ENCODE data around the gene THRA. TPM values are rescaled to one million over a fixed set of nuclear protein-coding genes. Genes with fewer than 3 reads are reported as not detected.

THRA gene
- total and polyA plus RNA-seq, 2 donors from 2014 or later = 40.8 to 63.9 TPM

DNA sequence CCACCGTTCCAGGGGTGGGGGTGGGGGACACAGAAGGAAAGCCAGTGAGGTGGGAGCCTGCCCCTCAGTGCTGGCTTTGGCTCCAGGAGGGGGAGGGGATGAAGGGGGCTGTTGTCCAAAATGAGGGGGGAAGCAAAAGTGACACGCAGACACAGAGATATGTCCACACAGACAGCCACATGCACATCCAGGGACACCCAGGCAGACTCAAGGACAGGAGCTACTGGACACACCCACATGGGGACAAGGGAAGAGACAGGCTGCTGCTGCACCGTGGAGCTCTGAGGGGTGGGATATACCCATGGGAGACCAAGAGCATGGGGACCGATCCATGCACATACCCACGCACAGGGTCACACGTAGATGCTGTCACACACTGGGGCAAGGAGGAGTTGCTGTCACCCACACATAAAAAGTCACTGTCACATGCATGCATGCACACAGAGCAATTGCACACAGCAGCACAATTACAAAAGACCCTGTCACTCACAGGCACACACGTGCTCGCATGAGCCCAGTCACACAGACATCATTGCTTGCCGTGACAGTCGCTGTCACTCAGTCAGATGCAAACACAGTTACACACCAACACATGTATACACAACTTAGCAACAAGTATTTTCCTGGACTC, 1.3 kb downstream of the THRA start:
- Histone ChIP-seq H3K9me3 (ENCODE audit: control insufficient read depth in 2 of 3, insufficient read depth in 1 of 3, low read length in 3 of 3) (no peaks in the 10 kb centered on the region), H3K4me3 (ENCODE audit: low read length in 3 of 3) (peak overlapping the region; percentile 79 to 90 (median 88)), H3K36me3 (ENCODE audit: control insufficient read depth in 2 of 3, insufficient read depth in 3 of 3, low read length in 3 of 3) (no peaks in the 10 kb centered on the region), H3K27me3 (ENCODE audit: control insufficient read depth, insufficient read depth, low read length) (no peaks in the 10 kb centered on the region), H3K27ac (ENCODE audit: low read depth in 2 of 2, low read length in 2 of 2) (peak overlapping the region; percentile 88 to 92), H3K4me1 (ENCODE audit: control insufficient read depth in 2 of 3, insufficient read depth in 2 of 3, low read depth in 1 of 3, low read length in 3 of 3) (peaks cover 9 to 37% (median 37%) of the 10 kb centered on the region in 3 donors), H3K9ac (ENCODE audit: low read length in 3 of 3) (peak overlapping the region; percentile 63 to 82 (median 74))
- FAIRE-seq (no peak), DNase-seq (peak in 1 of 5 donors; percentile 67)
- intact Hi-C loops (cut with DNase I) = no loop called here
- TF ChIP-seq, protein P1, sequence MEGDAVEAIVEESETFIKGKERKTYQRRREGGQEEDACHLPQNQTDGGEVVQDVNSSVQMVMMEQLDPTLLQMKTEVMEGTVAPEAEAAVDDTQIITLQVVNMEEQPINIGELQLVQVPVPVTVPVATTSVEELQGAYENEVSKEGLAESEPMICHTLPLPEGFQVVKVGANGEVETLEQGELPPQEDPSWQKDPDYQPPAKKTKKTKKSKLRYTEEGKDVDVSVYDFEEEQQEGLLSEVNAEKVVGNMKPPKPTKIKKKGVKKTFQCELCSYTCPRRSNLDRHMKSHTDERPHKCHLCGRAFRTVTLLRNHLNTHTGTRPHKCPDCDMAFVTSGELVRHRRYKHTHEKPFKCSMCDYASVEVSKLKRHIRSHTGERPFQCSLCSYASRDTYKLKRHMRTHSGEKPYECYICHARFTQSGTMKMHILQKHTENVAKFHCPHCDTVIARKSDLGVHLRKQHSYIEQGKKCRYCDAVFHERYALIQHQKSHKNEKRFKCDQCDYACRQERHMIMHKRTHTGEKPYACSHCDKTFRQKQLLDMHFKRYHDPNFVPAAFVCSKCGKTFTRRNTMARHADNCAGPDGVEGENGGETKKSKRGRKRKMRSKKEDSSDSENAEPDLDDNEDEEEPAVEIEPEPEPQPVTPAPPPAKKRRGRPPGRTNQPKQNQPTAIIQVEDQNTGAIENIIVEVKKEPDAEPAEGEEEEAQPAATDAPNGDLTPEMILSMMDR (IDR thresholded peaks at IDR 0.05; ENCODE audit: borderline replicate concordance, extremely low read depth, insufficient read depth) = no peak

DNA sequence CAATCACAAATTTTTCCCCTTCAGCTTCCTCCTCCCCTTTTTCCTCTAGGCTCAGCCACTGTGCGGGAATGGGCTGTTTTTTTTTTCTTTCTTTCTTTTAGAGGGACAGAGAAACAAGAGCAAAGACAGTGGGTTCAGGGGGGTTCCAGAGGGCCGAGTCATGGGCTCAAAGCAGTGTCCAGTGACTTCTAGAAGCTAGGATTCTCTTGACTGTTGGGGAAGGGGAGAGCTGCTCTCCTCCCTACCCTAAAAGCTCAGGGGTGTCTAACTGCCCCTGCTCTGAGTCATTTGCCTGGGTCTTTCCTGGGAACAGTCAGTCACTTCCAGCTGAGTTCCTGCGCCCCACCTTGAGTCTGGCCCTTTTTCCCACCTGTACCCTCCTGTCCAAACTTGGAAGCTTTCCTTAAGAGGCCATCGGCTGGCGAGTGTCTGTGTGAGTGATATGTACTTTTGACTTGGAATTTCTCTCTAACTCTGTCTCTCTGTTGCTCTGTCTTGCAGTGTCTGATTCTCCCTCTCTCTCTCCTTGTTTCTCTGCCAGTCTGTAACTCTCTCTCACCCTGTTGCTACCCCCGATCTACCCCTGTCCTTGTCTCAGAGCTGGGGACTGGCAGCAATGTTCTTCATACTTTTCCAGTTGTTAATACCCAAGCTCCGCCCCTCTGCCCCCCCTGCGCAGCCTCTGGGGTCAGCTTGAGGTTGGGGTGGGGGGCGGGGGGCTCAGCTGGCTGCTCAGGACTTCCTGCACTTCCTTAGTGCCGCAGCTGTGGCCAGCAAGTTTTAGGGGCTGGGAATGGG, 2.4 kb downstream of the THRA start:
- peak overlapping the region; percentile 40 to 90 (median 79) for H3K4me3 ChIP-seq (ENCODE audit: low read length in 3 of 3)
- no peaks in the 10 kb centered on the region for H3K9me3 ChIP-seq (ENCODE audit: control insufficient read depth in 2 of 3, insufficient read depth in 1 of 3, low read length in 3 of 3)
- H3K4me1 ChIP-seq (ENCODE audit: control insufficient read depth in 2 of 3, insufficient read depth in 2 of 3, low read depth in 1 of 3, low read length in 3 of 3) = peaks cover 9 to 49% (median 48%) of the 10 kb centered on the region in 3 donors
- TF ChIP-seq, protein P1 (IDR thresholded peaks at IDR 0.05; ENCODE audit: borderline replicate concordance, extremely low read depth, insufficient read depth) = no peak
- intact Hi-C loops (cut with DNase I) = no loop called here
- peak overlapping the region; percentile 80 to 83 for H3K27ac ChIP-seq (ENCODE audit: low read depth in 2 of 2, low read length in 2 of 2)
- no peaks in the 10 kb centered on the region for H3K36me3 ChIP-seq (ENCODE audit: control insufficient read depth in 2 of 3, insufficient read depth in 3 of 3, low read length in 3 of 3)
- no peaks in the 10 kb centered on the region for H3K27me3 ChIP-seq (ENCODE audit: control insufficient read depth, insufficient read depth, low read length)
- FAIRE-seq (no peak), DNase-seq (peak in 4 of 5 donors; percentile 67 to 88 (median 82))
- H3K9ac ChIP-seq (ENCODE audit: low read length in 3 of 3) = peak overlapping the region; percentile 27 to 74 (median 34)

DNA sequence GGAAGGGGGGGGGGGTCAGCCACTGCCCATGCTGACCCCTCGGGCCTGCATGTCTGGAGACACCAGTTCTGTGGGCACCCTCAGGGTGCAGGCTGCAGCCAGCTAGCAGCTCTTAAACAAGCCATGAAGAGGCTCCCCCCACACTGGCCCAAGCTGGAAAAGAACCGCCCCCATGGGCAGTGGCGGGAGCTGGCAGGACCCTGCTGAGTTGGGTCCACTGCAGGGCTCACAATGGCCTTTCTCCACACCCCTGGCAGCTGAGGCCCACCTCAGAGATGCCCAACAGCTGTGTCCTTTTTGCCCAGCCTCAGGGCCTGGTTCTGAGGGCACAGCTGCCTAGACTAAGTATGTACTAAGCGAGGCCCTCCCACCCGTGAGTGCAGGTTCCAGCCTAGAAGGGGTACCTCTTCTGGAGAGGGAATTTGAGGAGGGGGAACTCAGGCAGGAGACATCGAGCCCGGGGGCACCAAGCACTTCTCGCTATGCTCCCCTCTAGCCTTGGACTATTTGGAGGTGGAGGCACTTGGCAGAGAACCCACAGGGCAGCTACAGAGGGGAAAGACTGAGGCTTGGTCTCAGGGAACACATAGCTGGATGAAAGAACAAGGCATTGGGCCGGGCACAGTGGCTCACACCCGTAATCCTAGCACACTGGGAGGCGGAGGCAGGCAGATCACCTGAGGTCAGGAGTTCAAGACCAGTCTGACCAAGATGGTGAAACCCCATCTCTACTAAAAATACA, 3.2 kb downstream of the THRA start:
- peak overlapping the region; percentile 80 to 83 for H3K27ac ChIP-seq (ENCODE audit: low read depth in 2 of 2, low read length in 2 of 2)
- H3K4me3 ChIP-seq (ENCODE audit: low read length in 3 of 3) = no peak overlapping the region
- no peak for FAIRE-seq
- DNase-seq = no peak
- no peaks in the 10 kb centered on the region for H3K36me3 ChIP-seq (ENCODE audit: control insufficient read depth in 2 of 3, insufficient read depth in 3 of 3, low read length in 3 of 3)
- TF ChIP-seq, protein P1 (IDR thresholded peaks at IDR 0.05; ENCODE audit: borderline replicate concordance, extremely low read depth, insufficient read depth) = no peak
- H3K4me1 ChIP-seq (ENCODE audit: control insufficient read depth in 2 of 3, insufficient read depth in 2 of 3, low read depth in 1 of 3, low read length in 3 of 3) = peaks cover 9 to 56% (median 55%) of the 10 kb centered on the region in 3 donors
- no peak overlapping the region for H3K9ac ChIP-seq (ENCODE audit: low read length in 3 of 3)
- H3K27me3 ChIP-seq (ENCODE audit: control insufficient read depth, insufficient read depth, low read length) = no peaks in the 10 kb centered on the region
- H3K9me3 ChIP-seq (ENCODE audit: control insufficient read depth in 2 of 3, insufficient read depth in 1 of 3, low read length in 3 of 3) = no peaks in the 10 kb centered on the region
- intact Hi-C loops (cut with DNase I) = no loop called here

Measured in kidney (tissue), 14 donors.